Tibial artery (tissue), 4 donors: Measurements from ENCODE around the gene NLGN1.

ENCODE experiments used
- DNase-seq, 2 donors: peaks; one replicate each; pipeline ENCODE4 v3.0.0-alpha.2; 2019
- H3K27ac ChIP-seq, 2 donors: fragments of 200-600 bp; sonication (generic) in 1 of 2; 1 replicate in 1 of 2; 2 replicates in 1 of 2; pipeline ENCODE4 v1.5.1; 2018 to 2019; ENCODE audit warnings: mild to moderate bottlenecking in 1 of 2
- H3K27me3 ChIP-seq, 2 donors: fragments of 200-600 bp; sonication (generic) in 1 of 2; one replicate each; pipeline versions ENCODE4 v1.5.1 to v1.6.0; 2016 to 2019
- H3K36me3 ChIP-seq, 3 donors: fragments of 200-600 bp; sonication (generic) in 2 of 3; one replicate each; pipeline ENCODE4 v1.5.1; 2016 to 2019; ENCODE audit warnings: mild to moderate bottlenecking in 2 of 3
- H3K4me1 ChIP-seq, 4 donors: fragments of 200-600 bp; sonication (generic) in 2 of 4; 1 replicate in 3 of 4; 2 replicates in 1 of 4; pipeline ENCODE4 v1.5.1; 2016 to 2019
- H3K4me3 ChIP-seq, 2 donors: fragments of 200-600 bp; sonication (generic) in 1 of 2; 1 replicate in 1 of 2; 2 replicates in 1 of 2; pipeline ENCODE4 v1.5.1; 2018 to 2019; ENCODE audit warnings: mild to moderate bottlenecking in 2 of 2
- H3K9me3 ChIP-seq, 3 donors: fragments of 200-600 bp; sonication (generic) in 1 of 3; one replicate each; pipeline ENCODE4 v1.5.1; 2016 to 2019
- intact Hi-C: fragments of 100-400 bp; cut with DNase I; formaldehyde crosslinking; loops from one replicate; pipeline ENCODE4 v1.15.0; 2023; ENCODE audit warnings: low total_unique reads
- TF ChIP-seq, protein P1 (sequence below), 2 experiments: fragments of 200-600 bp in 1 of 2; fragments of 450-650 bp in 1 of 2; IDR thresholded peaks; one replicate each; pipeline ENCODE4 v1.5.1; 2017 to 2019; ENCODE audit warnings: antibody characterized with exemption in 2 of 2, mild to moderate bottlenecking in 1 of 2, moderate library complexity in 1 of 2

Gene NLGN1

GRCh38 chr3:174168026-174168425 lies 770.5 kb downstream of the NLGN1 start:
- H3K27me3 ChIP-seq: no peaks in the 10 kb centered on the region
- peaks cover 0 to 7% (median 2%) of the 10 kb centered on the region in 4 donors for H3K4me1 ChIP-seq
- H3K9me3 ChIP-seq: peaks cover 0 to 18% (median 0%) of the 10 kb centered on the region in 3 donors
- no peak overlapping the region for H3K4me3 ChIP-seq
- intact Hi-C loops: no loop called here
- H3K27ac ChIP-seq: no peak overlapping the region
- TF ChIP-seq, protein P1, sequence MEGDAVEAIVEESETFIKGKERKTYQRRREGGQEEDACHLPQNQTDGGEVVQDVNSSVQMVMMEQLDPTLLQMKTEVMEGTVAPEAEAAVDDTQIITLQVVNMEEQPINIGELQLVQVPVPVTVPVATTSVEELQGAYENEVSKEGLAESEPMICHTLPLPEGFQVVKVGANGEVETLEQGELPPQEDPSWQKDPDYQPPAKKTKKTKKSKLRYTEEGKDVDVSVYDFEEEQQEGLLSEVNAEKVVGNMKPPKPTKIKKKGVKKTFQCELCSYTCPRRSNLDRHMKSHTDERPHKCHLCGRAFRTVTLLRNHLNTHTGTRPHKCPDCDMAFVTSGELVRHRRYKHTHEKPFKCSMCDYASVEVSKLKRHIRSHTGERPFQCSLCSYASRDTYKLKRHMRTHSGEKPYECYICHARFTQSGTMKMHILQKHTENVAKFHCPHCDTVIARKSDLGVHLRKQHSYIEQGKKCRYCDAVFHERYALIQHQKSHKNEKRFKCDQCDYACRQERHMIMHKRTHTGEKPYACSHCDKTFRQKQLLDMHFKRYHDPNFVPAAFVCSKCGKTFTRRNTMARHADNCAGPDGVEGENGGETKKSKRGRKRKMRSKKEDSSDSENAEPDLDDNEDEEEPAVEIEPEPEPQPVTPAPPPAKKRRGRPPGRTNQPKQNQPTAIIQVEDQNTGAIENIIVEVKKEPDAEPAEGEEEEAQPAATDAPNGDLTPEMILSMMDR (IDR thresholded peaks at IDR 0.05): no peak
- H3K36me3 ChIP-seq: peaks cover 0 to 5% (median 0%) of the 10 kb centered on the region in 3 donors
- no peak for DNase-seq

- peaks cover 0 to 7% (median 2%) of the 10 kb centered on the region in 4 donors for H3K4me1 ChIP-seq
- H3K4me3 ChIP-seq: no peak overlapping the region
- intact Hi-C loops: no loop called here
- H3K9me3 ChIP-seq: peaks cover 0 to 18% (median 0%) of the 10 kb centered on the region in 3 donors
- no peak for DNase-seq
- no peaks in the 10 kb centered on the region for H3K27me3 ChIP-seq
- H3K36me3 ChIP-seq: peaks cover 0 to 5% (median under 1%) of the 10 kb centered on the region in 3 donors
- H3K27ac ChIP-seq: no peak overlapping the region
- TF ChIP-seq, protein P1 (IDR thresholded peaks at IDR 0.05): no peak
These were observed 771.2 kb downstream of the NLGN1 start for GRCh38 chr3:174168538-174169254.

GRCh38 chr3:174169736-174170135 lies 772.2 kb downstream of the NLGN1 start:
- no peak for DNase-seq
- H3K9me3 ChIP-seq: peaks cover 0 to 19% (median 0%) of the 10 kb centered on the region in 3 donors
- peaks cover 0 to 3% (median 0%) of the 10 kb centered on the region in 3 donors for H3K36me3 ChIP-seq
- H3K27ac ChIP-seq: no peak overlapping the region
- H3K4me1 ChIP-seq: peaks cover 0 to 7% (median 2%) of the 10 kb centered on the region in 4 donors
- H3K4me3 ChIP-seq: no peak overlapping the region
- intact Hi-C loops: no loop called here
- TF ChIP-seq, protein P1 (IDR thresholded peaks at IDR 0.05): no peak
- H3K27me3 ChIP-seq: no peaks in the 10 kb centered on the region

- TF ChIP-seq, protein P1 (IDR thresholded peaks at IDR 0.05): no peak
- Histone ChIP-seq H3K4me3 (no peak overlapping the region), H3K4me1 (peaks cover 0 to 7% (median 2%) of the 10 kb centered on the region in 4 donors), H3K27ac (no peak overlapping the region), H3K9me3 (peaks cover 0 to 14% (median 0%) of the 10 kb centered on the region in 3 donors), H3K27me3 (no peaks in the 10 kb centered on the region), H3K36me3 (peaks cover 0 to 3% (median 0%) of the 10 kb centered on the region in 3 donors)
- intact Hi-C loops: no loop called here
- DNase-seq: no peak
These were observed 772.7 kb downstream of the NLGN1 start for GRCh38 chr3:174170248-174170647.

GRCh38 chr3:174186377-174186989 lies 788.9 kb downstream of the NLGN1 start:
- Histone ChIP-seq H3K36me3 (no peaks in the 10 kb centered on the region), H3K9me3 (no peaks in the 10 kb centered on the region), H3K4me3 (no peak overlapping the region), H3K27ac (no peak overlapping the region), H3K27me3 (no peaks in the 10 kb centered on the region), H3K4me1 (no peaks in the 10 kb centered on the region)
- intact Hi-C loops: no loop called here
- DNase-seq: no peak
- TF ChIP-seq, protein P1 (IDR thresholded peaks at IDR 0.05): no peak
